ENCODE data around the gene SPDEF. TPM values are rescaled to one million over a fixed set of nuclear protein-coding genes. Genes with fewer than 3 reads are reported as not detected.

Gene SPDEF
- total RNA-seq, 1 experiment from 2014 or later, result 0.77 TPM

DNA sequence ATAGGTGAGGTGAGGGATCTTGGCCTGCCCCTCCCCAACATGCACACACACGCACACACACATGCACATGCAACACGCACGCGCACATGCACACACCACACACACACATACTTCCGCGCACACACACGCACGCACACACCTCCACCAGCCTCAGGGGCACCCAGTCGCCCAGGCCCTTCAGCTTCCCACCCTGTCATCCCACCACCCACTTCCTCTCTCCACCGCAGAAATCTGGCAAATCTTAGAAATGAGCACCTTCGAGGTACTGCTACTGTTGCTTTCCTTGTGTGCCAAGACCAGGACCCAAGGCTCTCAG is 1.2 kb downstream of the SPDEF start:
- H3K36me3 Mint-ChIP-seq (ENCODE audit: insufficient read depth, unreplicated experiment), result no peaks in the 10 kb centered on the region
- ChIA-PET CTCF (no interaction called here), POLR2A (no interaction called here)
- Histone ChIP-seq H3K4me3 (ENCODE audit: low read depth, low read length) (no peak overlapping the region), H3K9me3 (no peaks in the 10 kb centered on the region), H3K36me3 (ENCODE audit: control insufficient read depth, insufficient read depth, low read length) (no peaks in the 10 kb centered on the region), H3K4me1 (peaks cover 12% of the 10 kb centered on the region), H3K27me3 (replicated peaks; ENCODE audit: control insufficient read depth, insufficient read depth, low read length) (no peaks in the 10 kb centered on the region)
- no peak for TF ChIP-seq CTCF (IDR thresholded peaks at IDR 0.05; ENCODE audit: insufficient read depth in 1 of 2, low read depth in 1 of 2, low read length in 1 of 2, severe bottlenecking in 1 of 2, unreplicated experiment in 1 of 2)
- intact Hi-C loops (cut with micrococcal nuclease; ENCODE audit: unreplicated experiment), result no loop called here
- no TSS peak for BruUV-seq (replicated peaks)
- no peak overlapping the region for H3K27ac Mint-ChIP-seq (ENCODE audit: unreplicated experiment)
- H3K4me3 Mint-ChIP-seq (ENCODE audit: unreplicated experiment), result no peak overlapping the region
- no peaks in the 10 kb centered on the region for H3K9me3 Mint-ChIP-seq (ENCODE audit: unreplicated experiment)
- no peak for DNase-seq
- no peaks in the 10 kb centered on the region for H3K27me3 Mint-ChIP-seq (ENCODE audit: insufficient read depth, unreplicated experiment)
- peaks cover 11% of the 10 kb centered on the region for H3K4me1 Mint-ChIP-seq (ENCODE audit: low read depth, unreplicated experiment)

DNA sequence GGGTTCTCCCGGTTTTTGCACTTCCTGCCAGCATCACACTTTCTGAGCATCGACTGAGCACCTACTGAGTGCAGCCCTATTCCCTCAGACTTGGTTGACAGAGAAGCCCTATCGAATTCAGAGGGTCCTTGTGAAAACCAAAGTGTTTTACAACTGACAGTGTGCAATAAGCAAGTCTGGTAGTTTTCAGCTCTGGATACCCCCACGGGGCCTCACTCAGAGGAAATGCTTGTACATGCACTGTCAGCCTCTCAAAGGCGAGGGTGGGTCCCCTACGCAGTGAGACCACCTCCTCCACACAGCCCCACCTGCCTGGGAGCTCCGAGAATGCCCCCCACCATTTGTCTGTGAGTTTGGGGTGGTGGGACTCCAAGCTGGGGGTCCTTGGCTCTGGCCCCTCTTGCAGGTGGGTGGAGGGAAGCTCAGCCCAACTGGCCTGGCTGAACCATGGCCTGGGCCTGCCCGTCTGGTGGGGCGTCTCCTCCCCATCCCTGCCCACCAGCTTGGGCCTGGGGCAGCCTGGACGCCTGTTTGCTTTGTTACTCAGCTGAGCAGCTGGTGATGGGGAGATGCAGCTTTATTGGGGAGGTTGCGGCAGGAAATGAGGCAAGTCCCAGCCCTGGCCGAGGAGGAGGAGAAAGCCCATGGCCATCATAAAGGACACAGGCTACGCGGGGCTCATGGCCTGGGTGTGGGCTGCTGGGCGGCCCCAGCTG is 1.7 kb downstream of the SPDEF start:
- no peaks in the 10 kb centered on the region for H3K9me3 Mint-ChIP-seq (ENCODE audit: unreplicated experiment)
- H3K4me3 ChIP-seq (ENCODE audit: low read depth, low read length), result no peak overlapping the region
- ChIA-PET POLR2A (no interaction called here), CTCF (no interaction called here)
- H3K4me3 Mint-ChIP-seq (ENCODE audit: unreplicated experiment), result no peak overlapping the region
- TF ChIP-seq CTCF (IDR thresholded peaks at IDR 0.05; ENCODE audit: insufficient read depth in 1 of 2, low read depth in 1 of 2, low read length in 1 of 2, severe bottlenecking in 1 of 2, unreplicated experiment in 1 of 2), result no peak
- no TSS peak for BruUV-seq (replicated peaks)
- no peak for DNase-seq
- intact Hi-C loops (cut with micrococcal nuclease; ENCODE audit: unreplicated experiment), result no loop called here
- H3K27me3 Mint-ChIP-seq (ENCODE audit: insufficient read depth, unreplicated experiment), result no peaks in the 10 kb centered on the region
- H3K4me1 Mint-ChIP-seq (ENCODE audit: low read depth, unreplicated experiment), result peaks cover 6% of the 10 kb centered on the region
- no peaks in the 10 kb centered on the region for H3K27me3 ChIP-seq (replicated peaks; ENCODE audit: control insufficient read depth, insufficient read depth, low read length)
- H3K36me3 ChIP-seq (ENCODE audit: control insufficient read depth, insufficient read depth, low read length), result no peaks in the 10 kb centered on the region
- H3K27ac Mint-ChIP-seq (ENCODE audit: unreplicated experiment), result no peak overlapping the region
- peaks cover 12% of the 10 kb centered on the region for H3K4me1 ChIP-seq
- H3K36me3 Mint-ChIP-seq (ENCODE audit: insufficient read depth, unreplicated experiment), result no peaks in the 10 kb centered on the region
- H3K9me3 ChIP-seq, result no peaks in the 10 kb centered on the region

- H3K9me3 Mint-ChIP-seq (ENCODE audit: unreplicated experiment), result no peaks in the 10 kb centered on the region
- no peak for DNase-seq
- no peaks in the 10 kb centered on the region for H3K9me3 ChIP-seq
- no peak overlapping the region for H3K27ac Mint-ChIP-seq (ENCODE audit: unreplicated experiment)
- H3K4me3 Mint-ChIP-seq (ENCODE audit: unreplicated experiment), result no peak overlapping the region
- peaks cover 12% of the 10 kb centered on the region for H3K4me1 ChIP-seq
- no peaks in the 10 kb centered on the region for H3K36me3 Mint-ChIP-seq (ENCODE audit: insufficient read depth, unreplicated experiment)
- no peaks in the 10 kb centered on the region for H3K36me3 ChIP-seq (ENCODE audit: control insufficient read depth, insufficient read depth, low read length)
- H3K4me3 ChIP-seq (ENCODE audit: low read depth, low read length), result no peak overlapping the region
- no peaks in the 10 kb centered on the region for H3K27me3 ChIP-seq (replicated peaks; ENCODE audit: control insufficient read depth, insufficient read depth, low read length)
- ChIA-PET POLR2A (no interaction called here), CTCF (no interaction called here)
- BruUV-seq (replicated peaks), result no TSS peak
- intact Hi-C loops (cut with micrococcal nuclease; ENCODE audit: unreplicated experiment), result no loop called here
- H3K4me1 Mint-ChIP-seq (ENCODE audit: low read depth, unreplicated experiment), result peaks cover 6% of the 10 kb centered on the region
- H3K27me3 Mint-ChIP-seq (ENCODE audit: insufficient read depth, unreplicated experiment), result no peaks in the 10 kb centered on the region
- TF ChIP-seq CTCF (IDR thresholded peaks at IDR 0.05; ENCODE audit: insufficient read depth in 1 of 2, low read depth in 1 of 2, low read length in 1 of 2, severe bottlenecking in 1 of 2, unreplicated experiment in 1 of 2), result no peak
These were observed 2.4 kb downstream of the SPDEF start for GRCh38 chr6:34553750-34554149.

Measured in Caco-2 (cell line).